Measurements from ENCODE around the gene TAP2. TPM values are rescaled to one million over a fixed set of nuclear protein-coding genes. Genes with fewer than 3 reads are reported as not detected.
A peak's percentile ranks its signal among the peaks of the same experiment; 100 is the strongest.
"Not testable (repeated sequence)": the region's sequence is repeated elsewhere in the genome, so short reads cannot be mapped to it uniquely, and the experiment has no call there.

The TAP2 gene
- total RNA-seq, 1 donor from 2014 or later, result 23.1 TPM

GRCh38 chr6:32832535-32832934 is 6.0 kb downstream of the TAP2 start:
- no peak for ATAC-seq

DNA sequence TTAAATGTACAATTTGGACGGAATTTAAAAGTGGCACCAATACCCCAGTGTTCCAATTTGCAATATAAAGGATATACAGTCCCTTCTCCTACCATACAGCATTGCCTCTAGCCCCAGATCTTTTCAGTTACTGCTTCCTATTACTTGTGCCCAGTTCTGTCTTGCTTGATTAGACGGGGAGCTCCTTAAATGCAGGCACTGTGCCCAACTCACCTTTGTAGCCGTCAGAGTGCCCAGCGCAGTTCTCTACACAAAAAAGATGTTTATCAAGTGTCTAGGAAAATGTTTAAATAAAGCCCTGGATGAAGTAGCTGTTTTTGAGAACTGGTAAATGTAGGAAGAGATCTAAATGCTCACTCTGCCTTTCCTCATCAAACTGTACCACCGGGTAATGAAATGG is 7.6 kb downstream of the TAP2 start:
- ATAC-seq, result no peak

DNA sequence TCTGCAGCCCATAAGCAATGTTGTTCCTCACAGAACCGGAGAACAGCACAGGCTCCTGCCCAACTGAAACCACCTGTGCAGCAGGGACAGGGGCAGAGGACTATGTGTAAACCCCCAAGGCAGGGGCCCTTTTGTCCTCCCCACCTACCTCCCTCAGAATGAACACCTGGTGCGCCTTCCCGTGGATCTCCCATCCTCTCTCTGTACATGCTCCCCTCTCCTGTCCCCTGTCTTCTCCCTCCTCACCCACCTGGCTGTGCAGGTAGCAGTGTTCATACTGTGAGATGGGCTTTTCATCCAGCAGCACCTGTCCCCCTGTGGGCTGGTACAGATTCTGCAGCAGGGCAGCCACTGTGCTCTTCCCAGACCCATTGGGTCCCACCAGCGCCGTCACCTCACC is 8.5 kb downstream of the TAP2 start:
- ATAC-seq, result no peak

DNA sequence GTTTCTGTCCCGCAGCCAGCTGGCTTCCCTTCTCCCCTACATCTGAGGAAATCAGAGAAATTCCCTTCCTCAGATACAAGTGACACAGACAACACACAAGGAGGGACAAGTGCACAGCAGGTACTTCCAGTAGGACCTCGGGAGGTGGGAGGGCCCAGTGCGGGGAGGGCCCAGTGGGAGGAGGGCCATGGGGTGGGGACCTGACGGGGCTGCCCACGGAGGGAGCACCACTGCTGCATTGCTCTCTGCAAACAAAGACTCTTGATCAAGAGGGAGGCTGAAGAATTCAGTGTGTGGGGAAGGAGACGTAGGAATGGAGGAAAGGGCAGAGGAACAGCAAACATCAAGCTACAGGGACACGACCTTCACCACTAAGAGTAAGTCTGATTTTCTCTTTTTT is 9.0 kb downstream of the TAP2 start:
- ATAC-seq, result no peak

DNA sequence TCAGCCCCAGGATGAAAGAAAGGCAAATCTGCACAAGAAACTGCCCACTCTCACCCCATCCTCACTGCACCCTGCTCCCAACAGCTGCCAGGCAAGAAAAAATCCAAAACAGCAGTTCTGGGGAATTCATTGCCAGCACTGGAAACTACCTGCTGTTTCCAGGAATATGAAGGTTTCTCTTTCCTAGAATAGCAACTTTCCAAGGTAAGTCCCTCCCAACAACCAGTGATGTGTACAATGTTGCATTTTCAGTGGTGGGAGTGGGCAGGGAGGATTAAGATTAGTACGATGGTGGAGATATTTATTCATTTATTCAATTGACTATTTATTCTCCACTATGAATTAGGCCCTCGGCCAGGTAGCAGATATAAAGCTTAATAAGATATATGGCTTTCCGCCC is 11.5 kb downstream of the TAP2 start:
- ATAC-seq, result no peak

DNA sequence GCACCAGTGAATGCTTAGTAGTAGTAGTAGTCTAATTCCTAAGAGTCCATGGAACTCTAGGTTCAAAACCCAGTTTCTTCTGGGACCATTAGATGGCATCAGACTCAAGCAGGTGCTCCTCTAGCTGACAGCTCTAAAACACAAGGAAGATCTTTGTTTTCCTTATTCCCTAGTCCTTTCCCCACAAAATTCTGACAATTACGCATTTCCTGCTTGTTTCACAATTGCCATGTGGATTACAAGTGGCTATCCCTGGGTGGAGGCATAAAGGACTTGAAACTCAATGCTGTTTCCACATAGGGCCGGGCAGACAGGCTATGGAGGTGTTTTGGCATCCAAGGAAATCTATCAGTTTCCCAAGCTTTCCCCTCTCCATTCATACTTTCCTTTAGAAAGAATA is 12.6 kb downstream of the TAP2 start:
- no peak for ATAC-seq

DNA sequence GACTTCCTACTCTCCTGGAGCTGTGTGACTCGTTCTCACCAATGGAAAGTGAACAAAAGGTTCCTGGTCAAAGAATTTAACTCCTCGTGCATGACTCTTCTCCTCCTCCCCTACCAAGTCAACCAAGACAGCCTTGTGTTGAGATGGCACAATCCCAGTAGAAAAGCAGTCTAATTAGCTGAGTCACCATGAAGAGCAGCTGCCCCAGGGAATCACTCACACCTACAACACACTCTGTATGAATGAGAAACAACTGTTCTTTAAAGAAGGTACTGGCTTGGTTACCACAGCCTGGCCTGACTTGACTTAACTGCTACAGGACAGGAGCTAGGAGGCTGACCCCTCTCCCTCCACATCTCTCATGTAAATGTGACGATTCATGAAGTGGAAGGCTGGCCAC is 18.8 kb downstream of the TAP2 start:
- ATAC-seq, result peak; percentile 92

DNA sequence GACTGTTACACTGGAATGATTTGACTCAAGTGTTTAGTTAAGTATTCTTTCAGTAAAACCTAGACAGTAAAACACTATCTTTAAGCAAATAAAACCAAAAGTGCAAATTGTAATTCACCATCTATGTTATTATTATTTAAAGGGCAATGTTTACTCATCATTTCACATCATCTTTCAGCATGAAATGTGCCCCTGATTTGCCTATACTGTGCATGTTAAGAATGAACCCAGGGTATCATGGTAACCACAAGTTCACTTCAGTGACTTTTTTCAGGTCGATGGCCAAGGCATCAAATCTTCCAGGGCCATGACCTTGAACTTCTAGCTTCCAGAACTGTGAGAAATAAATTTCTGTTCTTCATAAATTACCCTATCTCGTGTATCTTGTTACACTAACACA is 19.7 kb downstream of the TAP2 start:
- ATAC-seq, result no peak

- peak; percentile 83 for ATAC-seq
Measured at GRCh38 chr6:32816746-32817204, 21.8 kb downstream of the TAP2 start, which contains the start of gene HLA-DOB. TSS of gene HLA-DOB (minus strand) at chr6:32817002. CDS start at chr6:32816951, 51 bp downstream.

DNA sequence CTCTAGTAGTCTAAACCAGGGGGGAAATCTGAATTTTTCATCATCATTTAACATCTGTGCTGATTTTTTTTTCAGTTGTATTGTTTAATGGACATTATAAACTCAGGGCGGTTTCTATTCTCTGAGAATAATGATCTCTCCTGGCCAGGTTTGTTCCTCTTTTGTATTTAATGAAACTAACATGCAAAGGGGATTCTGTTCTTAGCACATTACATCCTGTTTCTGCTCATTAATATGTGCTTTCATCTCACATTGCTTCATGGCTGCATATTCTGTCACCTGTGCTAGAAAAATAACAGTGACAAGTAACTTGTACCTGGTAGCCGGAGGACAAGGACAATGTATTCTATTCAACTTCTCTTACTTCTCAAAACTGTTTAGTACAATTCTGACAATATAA is 22.5 kb downstream of the TAP2 start:
- no peak for ATAC-seq

GRCh38 chr6:32815115-32815514 is 23.4 kb downstream of the TAP2 start:
- no peak for ATAC-seq

DNA sequence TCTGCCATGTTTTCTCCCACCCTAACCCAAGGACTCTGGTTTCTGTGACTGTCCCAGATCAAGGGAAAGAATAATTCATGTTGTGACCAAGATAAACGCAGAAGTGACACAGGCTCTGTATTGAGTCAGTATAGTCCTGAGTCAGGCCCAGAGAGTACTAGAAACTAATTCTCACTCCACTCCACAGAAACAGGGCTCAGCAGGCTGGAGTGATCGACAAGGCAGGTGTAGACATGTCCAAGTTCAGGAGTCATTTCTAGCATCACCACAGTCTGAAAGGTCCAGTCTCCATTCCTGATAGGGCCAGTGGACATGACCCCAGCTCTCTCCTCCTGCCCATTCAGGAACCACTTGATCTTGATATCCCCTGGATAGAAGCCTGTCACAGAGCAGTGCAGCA is 24.4 kb downstream of the TAP2 start:
- peak; percentile 80 for ATAC-seq

- no peak for ATAC-seq
Measured at GRCh38 chr6:32809171-32809570, 29.4 kb downstream of the TAP2 start.

DNA sequence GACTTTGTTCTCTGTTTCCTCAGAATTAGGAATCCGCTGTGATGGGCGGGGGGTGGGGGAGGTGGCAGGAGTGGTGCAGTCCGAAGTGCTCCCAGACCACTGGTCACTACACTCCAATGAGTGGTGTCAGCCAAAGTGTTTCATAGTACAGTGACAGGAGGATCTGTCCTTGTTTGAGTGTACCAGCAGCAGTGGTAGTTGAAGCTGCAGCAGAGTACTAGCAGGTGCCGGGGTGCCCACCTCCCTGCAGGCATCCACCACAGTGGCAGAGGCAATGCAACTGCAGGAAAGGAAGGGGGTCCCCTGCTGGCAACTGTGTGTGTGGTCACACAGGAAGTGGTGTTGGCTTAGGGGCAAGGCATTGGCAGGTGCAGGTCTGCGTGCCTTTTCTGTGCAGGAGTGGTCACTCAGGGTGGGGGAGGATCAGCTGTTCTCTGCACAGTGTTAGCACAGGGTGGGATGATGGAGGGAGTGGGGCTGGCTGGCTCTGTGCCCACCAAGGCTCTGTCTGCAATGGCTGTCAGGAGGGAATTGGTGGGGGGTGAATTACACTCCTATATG is 31.4 kb downstream of the TAP2 start:
- ATAC-seq, result peak; percentile 41

DNA sequence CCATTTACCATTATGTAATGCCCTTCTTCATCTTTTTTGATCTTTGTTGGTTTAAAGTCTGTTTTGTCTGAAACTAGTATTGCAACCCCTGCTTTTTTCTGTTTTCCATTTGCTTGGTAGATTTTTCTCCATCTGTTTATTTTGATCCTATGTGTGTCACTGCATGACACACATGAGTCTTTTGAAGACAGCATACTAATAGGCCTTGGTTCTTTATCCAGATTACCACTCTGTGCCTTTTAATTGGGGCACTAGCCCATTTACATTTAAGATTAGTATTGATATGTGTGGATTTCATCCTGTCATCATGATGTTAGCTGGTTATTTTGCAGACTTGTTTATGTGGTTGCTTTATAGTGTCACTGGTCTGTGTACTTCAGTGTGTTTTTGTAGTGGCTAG is 33.1 kb downstream of the TAP2 start:
- not testable (repeated sequence) for ATAC-seq

- ATAC-seq, result no peak
Measured at GRCh38 chr6:32803416-32803815, 35.1 kb downstream of the TAP2 start.

DNA sequence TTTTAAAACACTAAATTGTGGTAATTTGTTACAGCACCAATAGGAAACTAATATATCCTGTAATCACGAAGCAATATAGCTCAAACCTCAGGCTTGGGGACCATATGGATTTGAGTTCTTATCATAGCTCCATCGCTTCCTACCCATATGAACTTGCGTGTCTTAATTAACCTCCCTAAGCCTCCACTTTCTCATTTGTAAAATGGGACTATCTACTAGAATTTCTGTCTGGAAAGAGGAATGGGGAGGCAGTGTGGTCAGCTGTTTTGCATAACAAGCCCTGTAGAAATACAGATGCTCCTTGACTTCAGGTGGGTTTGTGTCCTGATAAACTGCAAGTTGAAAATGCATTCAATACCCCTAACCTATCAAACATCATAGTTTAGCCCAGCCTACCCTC is 38.8 kb downstream of the TAP2 start:
- ATAC-seq, result no peak

DNA sequence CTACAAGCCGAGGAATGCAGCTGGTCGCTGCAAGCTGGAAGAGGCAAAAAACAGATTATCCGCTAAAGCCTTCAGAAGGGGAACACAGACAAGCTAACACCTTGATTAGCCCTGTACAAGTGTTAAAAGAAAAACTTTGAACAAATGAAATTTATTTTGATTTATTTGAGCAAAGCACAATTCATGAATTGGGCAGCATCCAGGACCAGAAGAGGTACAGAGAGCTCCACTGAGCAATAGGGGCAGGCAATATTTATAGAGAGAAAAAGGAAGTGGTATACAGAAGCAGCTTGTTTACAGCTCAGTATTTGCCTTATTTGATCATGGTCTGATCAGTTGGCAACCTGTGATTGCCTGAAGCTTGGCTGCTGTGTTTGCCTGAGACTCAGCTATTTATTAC is 39.4 kb downstream of the TAP2 start:
- ATAC-seq, result no peak

GRCh38 chr6:32796848-32797776 is 41.4 kb downstream of the TAP2 start:
- peak; percentile 71 for ATAC-seq

GRCh38 chr6:32794510-32794909 is 44.0 kb downstream of the TAP2 start:
- ATAC-seq, result no peak

- no peak for ATAC-seq
Measured at GRCh38 chr6:32792901-32793435, 45.6 kb downstream of the TAP2 start.

DNA sequence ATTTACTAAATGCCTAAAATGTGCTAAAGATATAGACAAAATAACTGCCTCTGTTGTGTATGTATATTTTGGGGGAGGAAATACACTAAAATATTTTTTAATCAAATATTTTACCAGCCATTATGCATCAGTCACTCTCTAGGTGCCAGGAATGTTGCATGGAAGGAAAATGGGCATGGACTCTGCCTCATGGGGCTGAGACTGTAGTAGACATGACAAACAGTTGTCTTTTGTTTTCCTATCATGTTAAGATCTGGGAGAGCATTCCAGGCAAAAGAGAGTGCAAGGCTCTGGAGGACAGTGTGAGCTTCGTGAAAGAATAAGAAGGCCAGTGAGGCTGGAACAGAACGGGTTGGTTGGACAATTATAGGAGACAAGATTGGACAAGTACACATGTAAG is 48.2 kb downstream of the TAP2 start:
- ATAC-seq, result peak; percentile 51
